ENCODE data around the gene NOP16.

NOP16 gene

DNA sequence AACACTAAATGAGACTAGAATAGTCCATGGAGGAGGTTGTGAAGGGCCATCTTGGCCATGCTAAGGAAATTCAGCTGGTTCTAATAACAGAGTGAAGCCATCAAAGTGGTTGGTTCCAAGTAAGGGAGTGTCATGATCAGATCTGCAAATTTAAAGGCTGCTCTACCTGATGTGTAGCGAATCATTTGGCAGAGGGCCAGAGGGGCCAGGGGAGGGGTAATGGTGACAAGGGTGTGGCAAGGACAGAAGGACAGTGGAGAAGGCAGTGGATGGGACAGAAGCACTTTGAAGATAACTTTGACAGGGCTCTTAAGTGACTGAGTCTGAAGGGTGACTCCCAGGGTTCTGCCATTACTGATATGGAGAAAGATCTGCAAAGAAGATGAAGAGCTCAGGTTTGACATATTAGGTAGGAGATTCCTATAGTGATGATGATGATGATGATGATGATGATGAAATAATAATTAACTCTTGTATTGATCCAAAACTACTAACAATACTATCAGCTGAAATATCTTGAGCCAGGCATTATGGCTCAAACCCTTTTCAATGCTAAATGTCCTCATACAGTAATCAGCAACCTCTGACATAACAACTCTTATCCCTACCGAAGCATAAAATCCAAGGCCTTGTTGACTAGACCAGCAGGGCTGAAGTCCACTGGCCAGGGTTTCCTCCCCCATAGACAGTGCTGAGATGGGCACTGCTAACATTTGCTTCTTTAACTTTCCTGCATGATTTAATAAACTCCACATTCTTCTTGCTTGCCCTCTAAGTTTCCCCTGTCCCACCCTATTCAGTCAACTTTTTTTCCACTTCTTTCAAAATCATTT lies 46.9 kb downstream of the NOP16 start:
- Histone ChIP-seq H3K36me3 (ENCODE audit: control insufficient read depth in 4 of 4, insufficient read depth in 4 of 4, low read length in 3 of 4) (peaks cover 5 to 49% (median 29%) of the 10 kb centered on the region in 4 experiments), H3K4me3 (ENCODE audit: control insufficient read depth in 1 of 7, extremely low read depth in 1 of 7, insufficient read depth in 4 of 7, low read depth in 2 of 7, low read length in 6 of 7) (no peak overlapping the region), H3K27ac (ENCODE audit: insufficient read depth in 1 of 2, low read depth in 1 of 2, low read length in 2 of 2, poor library complexity in 1 of 2, severe bottlenecking in 2 of 2) (no peak overlapping the region), H3K9me3 (ENCODE audit: control extremely low read depth in 1 of 5, control insufficient read depth in 4 of 5, insufficient read depth in 2 of 5, low read depth in 1 of 5, low read length in 4 of 5) (no peaks in the 10 kb centered on the region), H3K27me3 (replicated peaks in 2 of 5; ENCODE audit: control insufficient read depth in 4 of 5, insufficient read depth in 5 of 5, low read length in 4 of 5) (no peaks in the 10 kb centered on the region), H3K4me1 (ENCODE audit: control extremely low read depth in 1 of 4, control insufficient read depth in 4 of 4, insufficient read depth in 4 of 4, low read length in 3 of 4) (no peaks in the 10 kb centered on the region)
- ChIA-PET POLR2A (no interaction called here), CTCF (interaction anchor here (0.6 to 0.7 kb wide), 2 partner anchors 9 to 201 kb away, joined by 3 read pairs; no protein-coding TSS in a partner anchor)
- WGBS (ENCODE audit: insufficient coverage): 86% methylated on average over 2 of the region's 2 CpGs
- DNase-seq: no peak

GRCh38 chr5:176339304-176339703 lies 49.1 kb downstream of the NOP16 start:
- no peak overlapping the region for H3K27ac ChIP-seq (ENCODE audit: insufficient read depth in 1 of 2, low read depth in 1 of 2, low read length in 2 of 2, poor library complexity in 1 of 2, severe bottlenecking in 2 of 2)
- peaks cover 0 to 3% (median 2%) of the 10 kb centered on the region in 5 experiments for H3K9me3 ChIP-seq (ENCODE audit: control extremely low read depth in 1 of 5, control insufficient read depth in 4 of 5, insufficient read depth in 2 of 5, low read depth in 1 of 5, low read length in 4 of 5)
- no peak for DNase-seq
- 100% methylated on average over 2 of the region's 5 CpGs for WGBS (ENCODE audit: insufficient coverage)
- POLR2A ChIA-PET: interaction anchor here (0.7 kb wide), 1 partner anchor 771 kb away, joined by 3 read pairs; no protein-coding TSS in a partner anchor
- no peaks in the 10 kb centered on the region for H3K4me1 ChIP-seq (ENCODE audit: control extremely low read depth in 1 of 4, control insufficient read depth in 4 of 4, insufficient read depth in 4 of 4, low read length in 3 of 4)
- CTCF ChIA-PET: interaction anchor here (1.7 kb wide), 1 partner anchor 10 kb away, joined by 4 read pairs; no protein-coding TSS in a partner anchor
- H3K4me3 ChIP-seq (ENCODE audit: control insufficient read depth in 1 of 7, extremely low read depth in 1 of 7, insufficient read depth in 4 of 7, low read depth in 2 of 7, low read length in 6 of 7): no peak overlapping the region
- H3K27me3 ChIP-seq (replicated peaks in 2 of 5; ENCODE audit: control insufficient read depth in 4 of 5, insufficient read depth in 5 of 5, low read length in 4 of 5): no peaks in the 10 kb centered on the region
- peaks cover 3 to 38% (median 22%) of the 10 kb centered on the region in 4 experiments for H3K36me3 ChIP-seq (ENCODE audit: control insufficient read depth in 4 of 4, insufficient read depth in 4 of 4, low read length in 3 of 4)

- 100% methylated on average over 1 of the region's 1 CpG for WGBS (ENCODE audit: insufficient coverage)
- Histone ChIP-seq H3K9me3 (ENCODE audit: control extremely low read depth in 1 of 5, control insufficient read depth in 4 of 5, insufficient read depth in 2 of 5, low read depth in 1 of 5, low read length in 4 of 5) (peaks cover 0 to 13% (median 5%) of the 10 kb centered on the region in 5 experiments), H3K4me3 (ENCODE audit: control insufficient read depth in 1 of 7, extremely low read depth in 1 of 7, insufficient read depth in 4 of 7, low read depth in 2 of 7, low read length in 6 of 7) (no peak overlapping the region), H3K27ac (ENCODE audit: insufficient read depth in 1 of 2, low read depth in 1 of 2, low read length in 2 of 2, poor library complexity in 1 of 2, severe bottlenecking in 2 of 2) (no peak overlapping the region), H3K27me3 (replicated peaks in 2 of 5; ENCODE audit: control insufficient read depth in 4 of 5, insufficient read depth in 5 of 5, low read length in 4 of 5) (no peaks in the 10 kb centered on the region), H3K4me1 (ENCODE audit: control extremely low read depth in 1 of 4, control insufficient read depth in 4 of 4, insufficient read depth in 4 of 4, low read length in 3 of 4) (no peaks in the 10 kb centered on the region), H3K36me3 (ENCODE audit: control insufficient read depth in 4 of 4, insufficient read depth in 4 of 4, low read length in 3 of 4) (peaks cover 3 to 40% (median 23%) of the 10 kb centered on the region in 4 experiments)
- ChIA-PET CTCF (no interaction called here), POLR2A (no interaction called here)
- no peak for DNase-seq
These were observed 50.5 kb downstream of the NOP16 start for GRCh38 chr5:176337913-176338312.

- no peaks in the 10 kb centered on the region for H3K4me1 ChIP-seq (ENCODE audit: control extremely low read depth in 1 of 4, control insufficient read depth in 4 of 4, insufficient read depth in 4 of 4, low read length in 3 of 4)
- ChIA-PET POLR2A (no interaction called here), CTCF (no interaction called here)
- H3K4me3 ChIP-seq (ENCODE audit: control insufficient read depth in 1 of 7, extremely low read depth in 1 of 7, insufficient read depth in 4 of 7, low read depth in 2 of 7, low read length in 6 of 7): peak overlapping the region in 1 of 7 experiments; percentile 42
- peaks cover 2 to 34% (median 17%) of the 10 kb centered on the region in 4 experiments for H3K36me3 ChIP-seq (ENCODE audit: control insufficient read depth in 4 of 4, insufficient read depth in 4 of 4, low read length in 3 of 4)
- no peak overlapping the region for H3K27ac ChIP-seq (ENCODE audit: insufficient read depth in 1 of 2, low read depth in 1 of 2, low read length in 2 of 2, poor library complexity in 1 of 2, severe bottlenecking in 2 of 2)
- no peak for DNase-seq
- peaks cover 0 to 13% (median 5%) of the 10 kb centered on the region in 5 experiments for H3K9me3 ChIP-seq (ENCODE audit: control extremely low read depth in 1 of 5, control insufficient read depth in 4 of 5, insufficient read depth in 2 of 5, low read depth in 1 of 5, low read length in 4 of 5)
- H3K27me3 ChIP-seq (replicated peaks in 2 of 5; ENCODE audit: control insufficient read depth in 4 of 5, insufficient read depth in 5 of 5, low read length in 4 of 5): no peaks in the 10 kb centered on the region
These were observed 54.2 kb downstream of the NOP16 start for GRCh38 chr5:176334031-176334770.
